Activated CD8-positive, alpha-beta memory T cell treated with anti-CD3 and anti-CD28 coated beads for 48 hours (primary cell): ENCODE results near the gene PIP5K1B.
"Not testable (repeated sequence)": the region's sequence is repeated elsewhere in the genome, so short reads cannot be mapped to it uniquely, and the experiment has no call there.

Source experiments
- DNase-seq, 3 experiments: peaks; one replicate each; pipeline ENCODE4 v3.0.0-alpha.2; 2020; ENCODE audit warnings: low read depth in 2 of 3, low spot score in 2 of 3

Gene PIP5K1B

GRCh38 chr9:68704814-68705530 lies at the start of gene PIP5K1B:
Gene PIP5K1B, plus strand, starts transcription at chr9:68705240. Its CDS starts 117,375 bp downstream, at chr9:68822615.
- DNase-seq = peak; percentile 12 to 36 (median 29)

GRCh38 chr9:68664036-68664435 lies 41.0 kb upstream of the PIP5K1B start:
- no peak for DNase-seq

GRCh38 chr9:68668127-68668526 lies 36.9 kb upstream of the PIP5K1B start:
- no peak for DNase-seq

GRCh38 chr9:68669218-68669617 lies 35.8 kb upstream of the PIP5K1B start:
- DNase-seq = no peak

- DNase-seq = no peak
Measured at GRCh38 chr9:68672215-68672614, 32.8 kb upstream of the PIP5K1B start.

- DNase-seq = no peak
Measured at GRCh38 chr9:68672625-68673024, 32.4 kb upstream of the PIP5K1B start.

- DNase-seq = no peak
Measured at GRCh38 chr9:68678430-68678829, 26.6 kb upstream of the PIP5K1B start.

GRCh38 chr9:68683433-68683832 lies 21.6 kb upstream of the PIP5K1B start:
- no peak for DNase-seq

- no peak for DNase-seq
Measured at GRCh38 chr9:68685213-68685612, 19.8 kb upstream of the PIP5K1B start.

GRCh38 chr9:68685770-68686169 lies 19.3 kb upstream of the PIP5K1B start:
- DNase-seq = no peak

- DNase-seq = no peak
Measured at GRCh38 chr9:68690088-68690487, 15.0 kb upstream of the PIP5K1B start.

GRCh38 chr9:68692519-68692918 lies 12.5 kb upstream of the PIP5K1B start:
- DNase-seq = no peak

- DNase-seq = no peak
Measured at GRCh38 chr9:68694125-68694524, 10.9 kb upstream of the PIP5K1B start.

GRCh38 chr9:68697851-68698250 lies 7.2 kb upstream of the PIP5K1B start:
- no peak for DNase-seq

GRCh38 chr9:68698943-68699509 lies 6.0 kb upstream of the PIP5K1B start:
- no peak for DNase-seq

- DNase-seq = not testable (repeated sequence)
Measured at GRCh38 chr9:68699625-68700024, 5.4 kb upstream of the PIP5K1B start.

GRCh38 chr9:68702493-68702892 lies 2.5 kb upstream of the PIP5K1B start:
- DNase-seq = no peak

- DNase-seq = no peak
Measured at GRCh38 chr9:68703672-68704071, 1.4 kb upstream of the PIP5K1B start.

GRCh38 chr9:68704498-68704813 lies 584 bp upstream of the PIP5K1B start:
- no peak for DNase-seq

GRCh38 chr9:68705531-68706362 lies 707 bp downstream of the PIP5K1B start:
- no peak for DNase-seq

- DNase-seq = no peak
Measured at GRCh38 chr9:68706363-68707201, 1.5 kb downstream of the PIP5K1B start.
